C4-2B (cell line): Measurements from ENCODE around the gene MGARP.
A peak's percentile ranks its signal among the peaks of the same experiment; 100 is the strongest.

Source experiments
- H3K27ac ChIP-seq: fragments of 450-650 bp; 2 replicates; pipeline ENCODE4 v1.5.1; 2017
- ZFX ChIP-seq: fragments of 450-650 bp; IDR thresholded peaks from 2 replicates; pipeline ENCODE4 v1.6.1; 2017
- TF ChIP-seq, protein P1 (sequence below): fragments of 450-650 bp; conservative IDR thresholded peaks from 2 replicates; pipeline ENCODE4 v1.5.1; 2017; ENCODE audit warnings: mild to moderate bottlenecking

Gene MGARP

DNA sequence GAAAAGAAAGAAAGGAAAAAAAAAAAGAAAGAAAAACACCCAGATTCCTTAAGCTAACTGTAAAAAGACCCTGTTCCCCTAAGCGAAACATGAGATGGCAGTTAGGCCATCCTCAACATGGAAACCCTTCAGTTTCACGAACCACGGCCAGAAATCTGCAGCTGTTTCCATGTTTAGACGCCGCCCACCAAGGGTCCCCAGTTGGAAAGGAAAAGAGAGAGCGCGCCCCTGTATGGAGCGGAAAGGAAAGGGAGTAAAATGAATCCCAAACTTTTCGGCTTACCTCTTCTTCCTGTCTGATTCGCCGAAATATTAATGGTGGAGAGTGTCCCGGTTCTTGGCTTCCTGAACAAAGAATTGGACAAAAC is 38.3 kb downstream of the MGARP start:
- H3K27ac ChIP-seq: no peak overlapping the region
- TF ChIP-seq, protein P1, sequence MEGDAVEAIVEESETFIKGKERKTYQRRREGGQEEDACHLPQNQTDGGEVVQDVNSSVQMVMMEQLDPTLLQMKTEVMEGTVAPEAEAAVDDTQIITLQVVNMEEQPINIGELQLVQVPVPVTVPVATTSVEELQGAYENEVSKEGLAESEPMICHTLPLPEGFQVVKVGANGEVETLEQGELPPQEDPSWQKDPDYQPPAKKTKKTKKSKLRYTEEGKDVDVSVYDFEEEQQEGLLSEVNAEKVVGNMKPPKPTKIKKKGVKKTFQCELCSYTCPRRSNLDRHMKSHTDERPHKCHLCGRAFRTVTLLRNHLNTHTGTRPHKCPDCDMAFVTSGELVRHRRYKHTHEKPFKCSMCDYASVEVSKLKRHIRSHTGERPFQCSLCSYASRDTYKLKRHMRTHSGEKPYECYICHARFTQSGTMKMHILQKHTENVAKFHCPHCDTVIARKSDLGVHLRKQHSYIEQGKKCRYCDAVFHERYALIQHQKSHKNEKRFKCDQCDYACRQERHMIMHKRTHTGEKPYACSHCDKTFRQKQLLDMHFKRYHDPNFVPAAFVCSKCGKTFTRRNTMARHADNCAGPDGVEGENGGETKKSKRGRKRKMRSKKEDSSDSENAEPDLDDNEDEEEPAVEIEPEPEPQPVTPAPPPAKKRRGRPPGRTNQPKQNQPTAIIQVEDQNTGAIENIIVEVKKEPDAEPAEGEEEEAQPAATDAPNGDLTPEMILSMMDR: no peak
- no peak for TF ChIP-seq ZFX

DNA sequence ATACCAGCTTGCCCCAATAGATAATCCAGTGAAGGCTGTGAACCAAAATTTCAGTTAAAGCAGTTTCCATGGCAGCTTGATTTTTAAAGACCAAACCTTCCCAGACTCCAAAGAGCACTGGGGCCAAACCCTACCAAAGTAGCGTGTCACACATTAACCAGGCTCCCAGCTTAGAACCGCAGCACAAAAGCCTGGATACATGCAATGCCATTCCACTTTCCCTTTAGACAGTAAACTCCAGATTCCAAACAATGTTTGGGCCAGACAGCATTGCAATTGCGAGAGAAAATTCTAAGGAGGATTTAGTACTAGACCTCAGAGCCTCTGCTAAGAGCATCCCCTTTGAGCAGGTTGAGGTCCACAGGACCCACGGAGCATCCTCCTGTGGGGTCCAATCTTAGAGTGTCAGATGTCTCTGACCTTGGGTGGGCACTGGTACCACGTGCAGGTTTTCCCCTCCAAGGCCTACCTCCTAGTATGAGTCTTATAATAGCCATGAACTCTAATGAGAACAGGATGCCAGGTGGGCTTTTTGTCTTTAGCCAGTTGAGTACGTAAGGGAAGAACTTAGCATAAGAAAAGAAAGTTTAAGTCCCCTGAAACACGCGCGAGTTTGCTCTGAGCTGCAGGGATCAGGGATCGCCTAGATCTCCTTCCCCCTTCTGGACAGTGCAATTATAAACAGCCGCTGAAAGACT is 38.8 kb downstream of the MGARP start:
- TF ChIP-seq, protein P1: no peak
- TF ChIP-seq ZFX: no peak
- no peak overlapping the region for H3K27ac ChIP-seq

DNA sequence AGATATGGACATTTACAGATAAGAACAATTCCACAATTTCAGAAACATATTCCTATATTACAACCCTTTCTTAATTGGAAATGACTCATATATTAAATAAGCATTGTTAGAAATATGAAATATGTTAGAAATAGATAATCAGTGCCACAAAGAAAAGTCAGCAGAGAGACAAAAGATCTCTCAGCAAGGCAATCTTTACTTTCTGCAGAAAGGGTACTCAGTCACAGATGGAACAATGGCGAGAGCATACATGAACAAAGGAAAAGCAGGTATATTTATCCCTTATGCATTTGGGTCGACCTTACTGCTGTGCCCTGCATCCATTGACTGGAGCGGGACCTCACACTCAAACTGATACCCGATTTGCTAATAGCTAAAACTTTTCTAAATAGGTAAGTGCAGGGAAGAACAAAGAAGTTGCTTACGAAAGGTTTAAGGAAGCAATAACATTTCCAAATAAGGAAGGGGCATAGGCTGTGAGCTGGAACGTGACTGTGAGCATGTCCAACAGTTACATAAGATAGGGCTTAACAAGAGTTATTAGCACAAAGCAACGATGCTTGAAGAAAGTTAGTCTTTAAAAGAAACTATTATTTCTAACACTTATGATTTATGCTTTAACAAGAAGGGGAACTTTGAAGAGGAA is 40.8 kb downstream of the MGARP start:
- no peak overlapping the region for H3K27ac ChIP-seq

DNA sequence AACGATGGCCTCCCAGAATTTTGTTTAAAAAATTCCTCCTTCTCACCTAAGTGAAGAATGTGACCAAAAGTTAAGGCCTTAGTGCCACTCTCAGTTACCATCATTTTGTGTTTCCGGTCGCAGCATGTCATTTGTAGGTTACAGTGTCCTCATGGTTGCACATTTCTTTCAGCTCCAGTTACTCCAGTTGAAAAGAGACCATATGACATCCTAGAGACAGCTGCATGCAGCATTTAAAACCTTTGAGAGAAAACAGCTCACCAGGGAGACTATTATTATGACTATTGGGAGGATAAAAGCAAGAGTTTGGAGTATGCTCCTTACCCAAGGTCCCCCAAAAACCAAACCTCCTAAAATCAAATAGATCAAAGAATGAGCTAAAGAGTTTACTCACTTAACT is 45.8 kb downstream of the MGARP start:
- H3K27ac ChIP-seq: no peak overlapping the region
- TF ChIP-seq ZFX: no peak
- TF ChIP-seq, protein P1: no peak

More for the DNA sequence above, 40.8 kb downstream of the MGARP start:
- TF ChIP-seq, protein P1: no peak
- TF ChIP-seq ZFX: no peak

DNA sequence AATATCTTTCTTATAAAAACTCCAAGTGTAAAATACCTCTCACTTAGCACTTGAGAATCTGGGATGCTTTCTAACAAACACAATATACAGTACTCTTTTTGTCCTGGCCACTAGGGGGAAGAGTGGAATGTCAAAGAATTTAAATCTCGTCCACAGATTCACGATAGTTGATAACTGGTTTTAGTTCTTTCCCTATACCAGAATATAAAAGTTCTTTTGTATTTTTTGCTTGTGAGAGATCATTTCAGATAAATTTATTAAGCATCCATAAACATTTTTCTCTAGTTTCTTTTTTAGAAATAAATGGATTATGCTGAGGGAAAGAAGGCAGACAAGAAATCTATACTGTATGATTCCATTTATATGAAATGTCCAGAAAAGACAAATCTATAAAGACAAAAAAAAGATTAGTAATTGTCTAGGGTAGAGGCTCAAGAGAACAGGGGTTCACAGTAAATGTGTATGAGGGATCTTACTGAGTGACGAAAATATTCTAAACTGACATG is 50.4 kb downstream of the MGARP start:
- TF ChIP-seq, protein P1: peak; percentile 82
- no peak for TF ChIP-seq ZFX

DNA sequence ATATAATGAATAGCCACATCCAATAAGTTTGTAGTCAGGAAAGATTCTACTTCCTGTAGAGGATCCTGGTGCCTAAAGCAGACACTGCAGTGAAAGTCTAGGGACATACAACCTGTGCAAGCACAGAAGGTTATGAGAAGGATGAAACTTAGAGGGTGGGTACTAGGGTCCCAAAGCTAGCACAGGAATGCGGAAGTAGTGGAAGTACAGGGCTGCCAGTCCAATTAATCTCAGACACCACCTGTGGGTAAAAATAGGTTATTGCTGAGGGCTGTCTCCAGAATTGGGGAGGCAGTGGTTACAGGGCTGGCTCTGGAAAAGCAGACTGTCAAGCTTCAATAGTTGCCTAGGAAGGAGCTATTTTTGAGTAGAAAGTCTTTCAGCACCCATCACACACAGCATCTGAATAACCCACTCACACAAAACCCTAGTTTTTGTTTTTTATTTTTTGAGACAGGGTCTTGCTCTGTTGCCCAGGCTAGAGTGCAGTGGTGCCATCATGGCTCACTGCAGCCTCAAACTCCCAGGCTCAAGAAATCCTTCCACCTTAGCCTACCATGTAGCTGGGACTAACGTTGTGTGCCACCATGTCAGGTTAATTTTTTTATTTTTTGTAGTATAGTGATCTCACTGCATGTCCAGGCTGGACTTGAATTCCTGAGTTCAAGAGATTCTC is 52.2 kb downstream of the MGARP start:
- TF ChIP-seq, protein P1: peak; percentile 30
- TF ChIP-seq ZFX: no peak
- no peak overlapping the region for H3K27ac ChIP-seq

More for the DNA sequence above, 50.4 kb downstream of the MGARP start:
- no peak overlapping the region for H3K27ac ChIP-seq
